Large intestine (tissue), 3 donors: ENCODE results near the gene NHERF2. TPM values are rescaled to one million over a fixed set of nuclear protein-coding genes. Genes with fewer than 3 reads are reported as not detected.

Experiments used
- DNase-seq, 2 donors: peaks; one replicate each; pipeline versions ENCODE4 v3.0.0 to v3.0.0-alpha.2; 2013
- H3K27ac ChIP-seq: one replicate; pipeline ENCODE4 v1.5.1; 2013; ENCODE audit warnings: low read length
- H3K27me3 ChIP-seq: 2 replicates; pipeline ENCODE4 v1.6.1; 2013; ENCODE audit warnings: low read length; ENCODE audit not compliant: control insufficient read depth, insufficient read depth
- H3K36me3 ChIP-seq: 2 replicates; pipeline ENCODE4 v1.6.1; 2013; ENCODE audit warnings: low read length; ENCODE audit not compliant: control insufficient read depth, insufficient read depth
- H3K4me1 ChIP-seq: one replicate; pipeline ENCODE4 v1.6.1; 2013; ENCODE audit warnings: low read length; ENCODE audit not compliant: control insufficient read depth, insufficient read depth
- H3K4me3 ChIP-seq: one replicate; pipeline ENCODE4 v1.5.1; 2013; ENCODE audit warnings: low read length
- H3K9me3 ChIP-seq: one replicate; pipeline ENCODE4 v1.6.1; 2013; ENCODE audit warnings: mild to moderate bottlenecking, low read depth, low read length, moderate library complexity; ENCODE audit not compliant: control insufficient read depth
- WGBS: methylation state at CpG from one replicate; pipeline ENCODE4 v1.1.5; 2013; ENCODE audit warnings: low lambda C conversion rate; ENCODE audit not compliant: insufficient coverage; 5-methylcytosine and 5-hydroxymethylcytosine counted together
- polyA plus RNA-seq: library from polyadenylated mRNA; unstranded; fragments of 120-200 nt; gene quantifications from one replicate; pipeline ENCODE4 v1.2.1, GENCODE V29; 2013

NHERF2 gene
- polyA plus RNA-seq, 1 donor, result 32.3 TPM

DNA sequence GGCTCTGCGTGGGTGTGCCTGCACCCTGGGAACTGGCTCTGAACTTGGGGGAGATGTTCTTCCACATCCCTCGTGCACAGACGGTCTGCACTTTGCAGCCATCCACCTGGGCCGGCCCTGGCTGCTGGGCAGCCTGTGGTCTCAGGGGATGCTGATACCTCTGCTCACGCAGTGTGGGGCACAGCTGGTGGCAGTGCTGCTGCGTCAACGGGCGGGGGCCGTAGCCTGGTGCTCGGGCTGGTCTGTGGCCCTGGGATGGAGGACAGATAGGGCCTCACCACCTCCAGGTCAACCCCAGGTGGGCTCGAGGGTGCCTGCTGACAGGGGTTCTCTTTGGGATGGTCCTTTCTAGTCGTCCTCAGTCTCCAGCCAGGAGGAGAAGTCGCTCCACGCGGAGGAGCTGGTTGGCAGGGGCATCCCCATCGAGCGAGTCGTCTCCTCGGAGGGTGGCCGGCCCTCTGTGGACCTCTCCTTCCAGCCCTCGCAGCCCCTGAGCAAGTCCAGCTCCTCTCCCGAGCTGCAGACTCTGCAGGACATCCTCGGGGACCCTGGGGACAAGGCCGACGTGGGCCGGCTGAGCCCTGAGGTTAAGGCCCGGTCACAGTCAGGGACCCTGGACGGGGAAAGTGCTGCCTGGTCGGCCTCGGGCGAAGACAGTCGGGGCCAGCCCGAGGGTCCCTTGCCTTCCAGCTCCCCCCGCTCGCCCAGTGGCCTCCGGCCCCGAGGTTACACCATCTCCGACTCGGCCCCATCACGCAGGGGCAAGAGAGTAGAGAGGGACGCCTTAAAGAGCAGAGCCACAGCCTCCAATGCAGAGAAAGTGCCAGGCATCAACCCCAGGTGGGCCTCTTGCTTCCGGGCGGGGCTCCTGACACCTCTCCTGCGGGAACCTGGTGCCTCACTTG lies 57.4 kb downstream of the NHERF2 start:
- Histone ChIP-seq H3K4me3 (no peak overlapping the region), H3K27me3 (no peaks in the 10 kb centered on the region), H3K27ac (no peak overlapping the region), H3K36me3 (peaks cover 94% of the 10 kb centered on the region), H3K9me3 (peaks cover 4% of the 10 kb centered on the region), H3K4me1 (peaks cover 15% of the 10 kb centered on the region)
- no peak for DNase-seq
- no CpG with 5 or more reads among the region's 44 CpGs for WGBS

DNA sequence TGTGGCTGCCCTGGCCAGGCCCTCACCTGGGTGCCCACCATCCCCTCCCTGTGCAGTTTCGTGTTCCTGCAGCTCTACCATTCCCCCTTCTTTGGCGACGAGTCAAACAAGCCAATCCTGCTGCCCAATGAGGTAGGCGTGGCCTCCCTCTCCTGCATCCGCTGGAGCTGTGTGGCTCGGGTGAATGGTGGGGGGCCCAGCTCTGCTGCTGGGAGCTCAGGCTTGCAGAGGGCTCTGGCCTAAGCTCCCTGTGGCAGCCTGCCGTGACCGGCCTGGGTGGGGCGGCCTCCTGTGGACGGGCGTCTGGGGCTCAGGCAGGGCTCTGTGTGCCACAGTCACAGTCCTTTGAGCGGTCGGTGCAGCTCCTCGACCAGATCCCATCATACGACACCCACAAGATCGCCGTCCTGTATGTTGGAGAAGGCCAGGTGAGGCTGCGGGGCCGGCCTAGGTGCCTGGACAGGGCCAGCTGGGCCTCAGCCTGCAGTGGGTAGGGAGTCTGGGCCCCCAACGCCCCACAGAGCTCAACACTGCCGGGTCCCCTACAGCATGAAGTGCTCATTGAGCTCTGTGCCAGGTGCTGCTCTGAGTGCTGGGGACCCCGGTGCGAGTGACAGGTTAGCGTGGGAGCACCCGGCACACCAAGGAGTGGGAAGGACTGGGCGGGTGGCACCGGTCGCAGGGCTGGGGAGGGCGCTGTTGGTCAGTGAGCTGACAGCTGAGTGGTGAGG lies 58.4 kb downstream of the NHERF2 start:
- H3K27ac ChIP-seq, result no peak overlapping the region
- no peaks in the 10 kb centered on the region for H3K27me3 ChIP-seq
- no peak for DNase-seq
- WGBS, result no CpG with 5 or more reads among the region's 29 CpGs
- no peak overlapping the region for H3K4me3 ChIP-seq
- H3K9me3 ChIP-seq, result peaks cover under 1% of the 10 kb centered on the region
- peaks cover 15% of the 10 kb centered on the region for H3K4me1 ChIP-seq
- H3K36me3 ChIP-seq, result peaks cover 92% of the 10 kb centered on the region

DNA sequence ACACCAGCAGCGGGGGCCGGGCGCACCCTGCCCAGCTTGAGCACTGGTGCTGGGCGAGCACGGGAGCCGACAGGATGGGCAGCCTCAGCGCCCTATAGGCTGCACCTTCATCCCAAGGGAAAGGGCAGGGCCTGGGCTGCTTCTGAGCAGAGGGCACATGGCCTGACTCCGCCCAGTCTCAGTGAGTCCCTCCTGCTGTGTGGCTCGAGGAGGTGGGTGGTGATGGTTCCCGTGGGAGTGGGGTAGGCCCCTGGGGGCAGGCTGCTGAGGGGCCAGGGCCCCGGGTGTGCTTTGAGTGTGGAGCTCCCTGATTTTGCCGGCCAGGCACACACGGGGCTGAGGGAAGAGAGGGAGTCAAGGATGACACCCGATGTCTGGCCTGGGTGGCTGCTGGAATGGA lies 59.0 kb downstream of the NHERF2 start:
- no CpG with 5 or more reads among the region's 14 CpGs for WGBS
- H3K4me1 ChIP-seq, result peaks cover 19% of the 10 kb centered on the region
- H3K9me3 ChIP-seq, result peaks cover 6% of the 10 kb centered on the region
- peaks cover 94% of the 10 kb centered on the region for H3K36me3 ChIP-seq
- no peak for DNase-seq
- no peak overlapping the region for H3K27ac ChIP-seq
- no peak overlapping the region for H3K4me3 ChIP-seq
- H3K27me3 ChIP-seq, result no peaks in the 10 kb centered on the region

DNA sequence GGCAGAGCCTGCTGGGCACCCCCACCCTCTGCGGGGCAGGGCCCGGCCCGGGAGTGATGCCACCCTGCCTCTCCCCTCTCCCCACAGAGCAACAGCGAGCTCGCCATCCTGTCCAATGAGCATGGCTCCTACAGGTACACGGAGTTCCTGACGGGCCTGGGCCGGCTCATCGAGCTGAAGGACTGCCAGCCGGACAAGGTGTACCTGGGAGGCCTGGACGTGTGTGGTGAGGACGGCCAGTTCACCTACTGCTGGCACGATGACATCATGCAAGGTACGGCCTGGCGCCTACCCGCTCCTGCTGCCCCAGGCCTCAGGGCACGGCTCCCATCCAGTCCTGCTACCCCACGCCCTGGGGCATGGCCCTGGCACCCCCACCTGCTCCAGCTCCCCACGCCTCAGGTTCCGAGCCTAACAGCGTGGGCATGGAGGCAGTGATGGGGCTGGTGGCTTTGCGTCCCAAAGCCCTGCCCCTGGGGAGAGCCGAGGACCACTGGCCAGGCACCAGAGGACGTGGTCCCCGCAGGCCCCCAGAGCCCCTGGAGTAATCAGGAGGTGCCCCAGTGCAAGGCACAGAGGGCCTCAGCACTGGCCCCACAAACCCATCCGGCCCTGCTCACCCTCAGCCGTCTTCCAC lies 59.5 kb downstream of the NHERF2 start:
- WGBS, result no CpG with 5 or more reads among the region's 27 CpGs
- Histone ChIP-seq H3K9me3 (peaks cover 8% of the 10 kb centered on the region), H3K4me3 (no peak overlapping the region), H3K27me3 (no peaks in the 10 kb centered on the region), H3K36me3 (peaks cover 89% of the 10 kb centered on the region), H3K4me1 (peaks cover 19% of the 10 kb centered on the region), H3K27ac (no peak overlapping the region)
- no peak for DNase-seq

DNA sequence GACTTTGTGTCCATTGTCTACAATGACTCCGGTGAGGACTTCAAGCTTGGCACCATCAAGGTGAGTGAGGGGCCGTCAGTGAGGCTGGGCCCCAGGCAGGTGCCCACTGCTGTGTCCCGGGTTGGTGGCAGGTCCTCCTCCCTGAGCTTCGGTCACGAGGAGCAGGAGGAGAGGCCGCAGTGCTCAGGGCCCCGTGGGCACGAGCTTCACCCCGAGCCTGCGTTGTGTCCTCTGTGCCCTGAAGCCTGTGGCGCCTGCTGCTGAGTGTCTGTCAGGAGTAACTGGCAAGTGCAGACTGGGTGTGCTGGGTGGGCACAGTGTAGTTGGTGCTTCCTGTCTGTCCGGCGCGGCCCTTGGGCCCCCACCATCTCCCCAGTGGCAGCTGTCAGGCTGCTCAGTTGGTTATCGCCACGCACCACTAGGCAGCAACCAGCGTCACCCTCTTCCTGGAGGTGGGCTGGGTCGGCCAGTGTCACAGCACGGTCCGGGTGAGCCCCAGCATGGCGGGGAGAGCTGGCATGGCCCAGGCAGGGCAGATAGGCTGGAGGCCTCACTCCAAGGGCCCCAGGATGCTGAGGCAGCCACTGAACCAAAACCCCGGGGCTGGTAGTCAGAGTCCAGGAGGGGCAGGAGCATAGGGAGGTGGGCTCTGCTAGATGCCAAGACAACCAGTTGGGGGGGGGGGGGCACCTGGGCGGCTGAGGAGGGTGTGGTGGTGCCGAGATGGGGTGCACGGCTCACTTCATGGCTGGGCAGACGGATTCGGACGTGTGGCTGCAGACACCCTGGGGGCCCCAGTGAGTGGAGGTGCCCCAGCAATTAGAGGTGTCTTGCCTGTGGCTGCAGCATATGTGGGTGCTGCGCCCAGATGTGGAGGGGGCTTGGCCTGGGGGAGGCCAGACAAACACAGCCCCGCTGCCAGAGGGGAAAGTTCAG lies 60.4 kb downstream of the NHERF2 start:
- Histone ChIP-seq H3K9me3 (peaks cover 15% of the 10 kb centered on the region), H3K27ac (no peak overlapping the region), H3K27me3 (no peaks in the 10 kb centered on the region), H3K36me3 (peaks cover 81% of the 10 kb centered on the region), H3K4me3 (no peak overlapping the region), H3K4me1 (peaks cover 20% of the 10 kb centered on the region)
- WGBS, result no CpG with 5 or more reads among the region's 30 CpGs
- no peak for DNase-seq

DNA sequence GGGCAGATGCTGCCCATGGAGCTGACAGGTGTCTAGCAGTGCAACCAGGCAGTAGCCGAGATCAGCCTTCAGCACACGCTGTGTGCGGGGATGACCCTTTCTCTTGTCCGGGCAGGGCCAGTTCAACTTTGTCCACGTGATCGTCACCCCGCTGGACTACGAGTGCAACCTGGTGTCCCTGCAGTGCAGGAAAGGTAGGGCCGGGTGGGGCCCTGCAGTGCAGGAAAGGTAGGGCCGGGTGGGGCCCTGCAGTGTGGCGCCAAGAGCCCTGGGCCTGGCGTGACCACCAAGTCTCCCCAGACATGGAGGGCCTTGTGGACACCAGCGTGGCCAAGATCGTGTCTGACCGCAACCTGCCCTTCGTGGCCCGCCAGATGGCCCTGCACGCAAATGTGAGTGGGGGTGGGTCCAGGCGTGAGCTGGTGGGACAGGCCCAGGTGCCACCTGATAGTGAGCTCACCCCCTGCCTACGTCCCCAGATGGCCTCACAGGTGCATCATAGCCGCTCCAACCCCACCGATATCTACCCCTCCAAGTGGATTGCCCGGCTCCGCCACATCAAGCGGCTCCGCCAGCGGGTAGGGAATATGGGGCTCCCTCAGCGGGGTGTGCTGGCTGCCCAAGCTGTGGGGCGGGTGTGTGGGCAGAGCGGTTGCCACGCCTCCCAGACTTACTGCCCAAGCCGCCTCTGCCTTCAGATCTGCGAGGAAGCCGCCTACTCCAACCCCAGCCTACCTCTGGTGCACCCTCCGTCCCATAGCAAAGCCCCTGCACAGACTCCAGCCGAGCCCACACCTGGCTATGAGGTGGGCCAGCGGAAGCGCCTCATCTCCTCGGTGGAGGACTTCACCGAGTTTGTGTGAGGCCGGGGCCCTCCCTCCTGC lies 61.3 kb downstream of the NHERF2 start:
- peaks cover 79% of the 10 kb centered on the region for H3K36me3 ChIP-seq
- WGBS, result no CpG with 5 or more reads among the region's 41 CpGs

More for the DNA sequence above, 61.3 kb downstream of the NHERF2 start:
- Histone ChIP-seq H3K9me3 (peaks cover 15% of the 10 kb centered on the region), H3K27me3 (no peaks in the 10 kb centered on the region), H3K4me3 (no peak overlapping the region), H3K4me1 (peaks cover 20% of the 10 kb centered on the region), H3K27ac (no peak overlapping the region)
- no peak for DNase-seq

Other genes with a start within 250 kb of the NHERF2 start
- 36.5 TPM for gene SPSB3, start 244.3 kb upstream of the NHERF2 start, polyA plus RNA-seq
- 39.4 TPM for gene NUBP2, start 243.9 kb upstream of the NHERF2 start, polyA plus RNA-seq
- 8.3 TPM for gene IGFALS, start 233.2 kb upstream of the NHERF2 start, polyA plus RNA-seq
- gene HAGH, start 200.1 kb upstream of the NHERF2 start, polyA plus RNA-seq, result 55.5 TPM
- gene FAHD1, start 199.7 kb upstream of the NHERF2 start, polyA plus RNA-seq, result 49.6 TPM
- 0.54 TPM for gene MEIOB, start 154.7 kb upstream of the NHERF2 start, polyA plus RNA-seq
- 0.04 TPM for gene HS3ST6, start 108.5 kb upstream of the NHERF2 start, polyA plus RNA-seq
- 38.8 TPM for gene MSRB1, start 83.7 kb upstream of the NHERF2 start, polyA plus RNA-seq
- gene RPL3L, start 72.2 kb upstream of the NHERF2 start, polyA plus RNA-seq, result 0.22 TPM
- gene NDUFB10, start 67.4 kb upstream of the NHERF2 start, polyA plus RNA-seq, result 128 TPM
- gene RPS2, start 62.1 kb upstream of the NHERF2 start, polyA plus RNA-seq, result 3,022 TPM
- 0.09 TPM for gene RNF151, start 60.0 kb upstream of the NHERF2 start, polyA plus RNA-seq
- 32.9 TPM for gene TBL3, start 54.8 kb upstream of the NHERF2 start, polyA plus RNA-seq
- gene NOXO1, start 45.4 kb upstream of the NHERF2 start, polyA plus RNA-seq, result 2.8 TPM
- 48.5 TPM for gene GFER, start 42.7 kb upstream of the NHERF2 start, polyA plus RNA-seq
- 4.2 TPM for gene SYNGR3, start 36.9 kb upstream of the NHERF2 start, polyA plus RNA-seq
- 28.9 TPM for gene ZNF598, start 17.1 kb upstream of the NHERF2 start, polyA plus RNA-seq
- 4.4 TPM for gene NPW, start 7.1 kb upstream of the NHERF2 start, polyA plus RNA-seq
- gene NTHL1, start 20.9 kb downstream of the NHERF2 start, polyA plus RNA-seq, result 15.6 TPM
- gene TSC2, start 21.1 kb downstream of the NHERF2 start, polyA plus RNA-seq, result 85.9 TPM
- 58.4 TPM for gene PKD1, start 109.0 kb downstream of the NHERF2 start, polyA plus RNA-seq
- 19.1 TPM for gene RAB26, start 121.7 kb downstream of the NHERF2 start, polyA plus RNA-seq
- 63.3 TPM for gene TRAF7, start 128.9 kb downstream of the NHERF2 start, polyA plus RNA-seq
- 0.96 TPM for gene CASKIN1, start 169.7 kb downstream of the NHERF2 start, polyA plus RNA-seq
- gene MLST8, start 178.6 kb downstream of the NHERF2 start, polyA plus RNA-seq, result 40.0 TPM
- gene BRICD5, start 184.0 kb downstream of the NHERF2 start, polyA plus RNA-seq, result 10.5 TPM
- gene PGP, start 187.9 kb downstream of the NHERF2 start, polyA plus RNA-seq, result 11.7 TPM
- gene E4F1, start 196.7 kb downstream of the NHERF2 start, polyA plus RNA-seq, result 18.4 TPM
- 0.91 TPM for gene DNASE1L2, start 209.5 kb downstream of the NHERF2 start, polyA plus RNA-seq
- gene ECI1, start 224.7 kb downstream of the NHERF2 start, polyA plus RNA-seq, result 81.6 TPM
- 172 TPM for gene RNPS1, start 241.2 kb downstream of the NHERF2 start, polyA plus RNA-seq